ENCODE data around the gene ENG.

The ENG gene

DNA sequence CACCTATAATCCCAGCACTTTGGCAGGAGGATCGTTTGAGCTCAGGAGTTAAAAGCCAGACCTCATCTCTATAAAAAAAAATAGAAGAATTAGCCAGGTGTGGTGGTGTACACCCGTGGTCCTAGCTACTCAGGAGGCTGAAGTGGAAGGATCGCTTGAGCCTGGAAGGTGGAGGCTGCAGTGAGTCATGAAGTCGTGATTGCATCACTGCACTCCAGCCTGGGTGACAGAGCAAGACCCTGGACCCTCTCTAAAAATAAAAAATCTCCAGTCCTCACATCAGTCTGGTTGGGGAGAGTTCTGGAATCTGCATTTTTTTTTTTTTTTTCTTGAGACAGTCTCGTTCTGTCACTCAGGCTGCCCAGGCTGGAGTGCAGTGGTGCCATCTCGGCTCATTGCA, 42.4 kb downstream of the ENG start:
- DNase-seq, result no peak

DNA sequence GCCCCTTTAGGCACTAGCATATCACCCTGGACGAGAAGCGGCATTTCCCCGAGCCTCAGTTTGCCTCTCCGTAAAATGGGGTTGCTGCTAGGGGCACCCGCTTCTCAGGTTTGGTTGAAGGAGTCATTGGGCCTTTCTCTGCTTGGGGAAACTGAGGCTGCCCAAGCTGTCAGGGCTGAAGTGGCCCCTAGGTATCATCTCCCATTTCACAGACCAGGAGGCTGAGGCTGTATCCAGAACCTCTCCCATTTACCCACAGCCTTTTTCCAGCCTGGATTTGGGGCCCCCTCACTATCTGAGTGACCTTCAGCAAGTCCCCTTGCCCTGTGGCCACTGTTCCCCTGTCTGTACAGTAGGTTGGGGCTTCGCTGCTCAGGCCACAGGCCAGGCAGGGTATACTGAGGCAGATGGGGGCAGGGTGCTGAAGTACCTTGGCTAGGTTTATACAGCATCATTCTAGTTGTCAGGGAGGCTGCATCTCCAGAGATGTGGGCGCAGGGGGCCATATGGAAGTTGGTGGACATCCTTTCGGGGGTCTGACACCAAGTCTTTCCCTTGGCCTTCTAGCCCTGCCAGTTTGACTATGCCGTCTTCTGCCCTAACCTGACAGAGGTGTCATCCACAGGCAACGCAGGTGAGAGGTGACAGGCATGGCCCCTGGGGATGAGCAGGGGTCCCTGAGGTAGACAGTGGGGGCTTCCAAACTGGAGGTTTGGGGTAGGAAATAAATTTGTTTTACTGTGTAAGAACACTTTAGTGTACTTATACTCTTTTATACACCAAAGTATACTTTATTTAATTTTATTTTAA, 43.9 kb downstream of the ENG start:
- DNase-seq, result no peak

DNA sequence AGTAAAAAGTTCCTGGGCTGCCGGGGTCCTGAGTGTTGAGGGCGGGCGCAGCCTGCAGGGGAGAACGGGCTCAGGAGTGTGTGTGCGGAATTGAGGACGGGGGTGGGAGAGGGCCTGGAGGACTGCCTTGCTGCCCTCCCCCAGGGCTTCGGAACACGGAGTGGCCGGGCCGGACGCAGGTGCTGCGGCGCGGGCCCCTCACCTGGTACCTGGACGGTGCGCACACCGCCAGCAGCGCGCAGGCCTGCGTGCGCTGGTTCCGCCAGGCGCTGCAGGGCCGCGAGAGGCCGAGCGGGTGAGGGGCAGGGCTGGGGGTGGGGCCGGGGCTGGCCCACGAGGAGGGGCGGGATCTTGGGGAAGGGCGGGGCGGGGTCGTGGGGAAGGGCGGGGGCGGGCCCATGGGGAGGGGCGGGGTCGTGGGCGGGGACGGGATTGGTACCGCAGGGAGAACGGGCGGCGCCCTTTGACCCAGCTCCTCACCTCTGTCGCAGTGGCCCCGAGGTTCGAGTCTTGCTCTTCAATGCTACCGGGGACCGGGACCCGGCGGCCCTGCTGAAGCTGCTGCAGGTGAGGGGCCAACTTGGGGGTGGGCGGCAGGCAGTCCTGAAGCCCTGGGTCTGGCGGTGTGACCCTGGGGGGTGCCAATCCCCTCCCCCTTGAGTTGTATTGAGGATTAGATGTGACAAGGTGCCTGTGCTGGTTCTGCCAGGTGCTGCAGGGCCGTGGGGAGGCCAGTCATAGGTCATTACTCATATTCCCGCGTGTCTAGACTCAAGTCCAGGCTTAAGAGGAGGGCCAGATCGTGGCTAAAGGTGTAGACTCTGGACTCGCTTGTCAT, 44.7 kb downstream of the ENG start:
- peak; percentile 33 for DNase-seq

DNA sequence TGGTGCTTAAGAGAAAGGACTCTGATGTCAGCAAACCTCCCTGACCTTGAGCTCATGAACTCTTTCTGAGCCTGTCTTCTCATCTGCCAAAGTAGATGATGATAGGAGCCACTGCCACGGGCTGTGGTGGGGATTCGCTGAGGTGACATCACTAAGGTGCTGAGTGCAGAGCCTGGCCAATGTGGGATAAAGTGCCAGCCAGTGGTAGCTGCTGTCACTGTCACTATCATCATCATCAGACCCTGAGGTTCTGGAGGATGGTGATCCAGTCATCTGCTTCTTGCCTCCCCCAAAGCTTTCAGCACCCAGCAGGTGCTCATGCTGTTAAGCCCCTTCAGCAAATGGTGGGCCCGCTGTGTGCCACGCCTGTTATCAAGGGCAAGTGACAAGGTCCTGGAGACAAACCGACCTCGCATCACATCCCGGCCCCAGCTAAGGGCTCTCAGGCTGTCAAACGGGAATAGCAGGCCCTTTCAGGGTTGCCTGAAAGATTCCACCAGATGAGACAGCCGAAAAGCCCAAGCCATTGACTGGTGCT, 45.4 kb downstream of the ENG start:
- DNase-seq, result no peak

DNA sequence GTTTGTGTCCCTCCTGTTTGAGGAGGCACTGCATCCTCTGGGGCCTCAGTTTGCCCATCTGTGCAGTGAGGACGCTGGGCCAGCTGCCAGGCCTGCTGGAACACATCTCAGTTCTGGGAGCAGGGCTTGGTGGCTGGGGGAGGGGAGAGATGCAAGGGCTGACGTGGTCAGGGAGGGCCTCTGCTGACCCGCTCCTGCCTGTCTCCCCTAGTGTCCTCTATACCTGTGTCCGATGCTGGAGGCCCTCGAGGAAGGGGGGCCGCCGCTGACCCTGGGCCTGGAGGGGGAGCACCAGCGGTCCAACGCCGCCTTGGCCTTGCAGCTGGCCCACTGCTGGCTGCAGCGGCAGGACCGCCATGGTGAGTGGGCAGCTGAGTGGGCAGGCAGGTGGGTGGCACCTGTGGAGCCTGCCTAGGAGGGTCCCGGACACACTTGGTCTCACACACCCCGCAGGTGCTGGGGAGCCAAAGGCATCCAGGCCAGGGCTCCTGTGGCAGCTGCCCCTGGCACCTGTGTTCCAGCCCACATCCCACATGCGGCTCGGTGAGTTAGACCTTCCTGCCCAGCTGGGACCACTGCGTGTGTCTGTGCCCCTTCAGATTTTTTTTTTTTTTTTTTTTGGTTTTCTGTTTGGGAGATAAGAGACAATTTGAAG, 46.0 kb downstream of the ENG start:
- DNase-seq, result no peak

DNA sequence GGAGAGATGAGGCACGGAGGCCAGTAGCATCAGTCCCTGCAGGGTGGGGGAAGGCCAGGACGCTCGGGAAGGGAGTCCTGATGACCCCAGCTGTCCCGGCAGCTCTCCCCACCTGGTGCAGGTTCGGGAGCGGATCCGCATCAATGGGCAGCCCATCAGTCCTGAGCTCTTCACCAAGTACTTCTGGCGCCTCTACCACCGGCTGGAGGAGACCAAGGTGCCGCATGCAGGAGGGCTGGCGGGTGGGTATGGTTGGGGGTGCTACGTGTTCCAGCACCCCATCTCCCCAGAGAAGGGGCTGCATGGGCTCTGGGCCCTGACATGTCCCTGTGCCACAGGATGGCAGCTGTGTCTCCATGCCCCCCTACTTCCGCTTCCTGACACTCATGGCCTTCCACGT, 47.6 kb downstream of the ENG start:
- no peak for DNase-seq

DNA sequence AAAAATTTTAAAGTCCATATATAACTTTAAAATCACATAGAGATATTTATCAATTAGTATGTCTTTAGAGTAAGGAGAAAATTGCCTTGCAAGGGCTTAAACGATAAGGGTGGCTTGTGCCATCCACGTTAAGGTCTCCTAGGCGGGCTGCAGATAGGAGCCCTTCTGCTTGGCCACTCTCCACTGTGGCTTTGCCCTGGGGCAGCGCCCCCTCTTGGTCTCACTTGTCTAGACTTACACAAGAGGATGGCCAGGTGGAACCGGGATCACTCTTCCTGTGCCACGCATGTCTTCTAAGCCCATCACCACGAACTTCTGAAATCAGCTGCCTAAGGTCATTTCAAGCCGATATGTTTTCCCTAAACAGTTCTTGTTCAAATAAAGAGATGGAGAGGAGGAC, 48.8 kb downstream of the ENG start:
- no peak for DNase-seq

DNA sequence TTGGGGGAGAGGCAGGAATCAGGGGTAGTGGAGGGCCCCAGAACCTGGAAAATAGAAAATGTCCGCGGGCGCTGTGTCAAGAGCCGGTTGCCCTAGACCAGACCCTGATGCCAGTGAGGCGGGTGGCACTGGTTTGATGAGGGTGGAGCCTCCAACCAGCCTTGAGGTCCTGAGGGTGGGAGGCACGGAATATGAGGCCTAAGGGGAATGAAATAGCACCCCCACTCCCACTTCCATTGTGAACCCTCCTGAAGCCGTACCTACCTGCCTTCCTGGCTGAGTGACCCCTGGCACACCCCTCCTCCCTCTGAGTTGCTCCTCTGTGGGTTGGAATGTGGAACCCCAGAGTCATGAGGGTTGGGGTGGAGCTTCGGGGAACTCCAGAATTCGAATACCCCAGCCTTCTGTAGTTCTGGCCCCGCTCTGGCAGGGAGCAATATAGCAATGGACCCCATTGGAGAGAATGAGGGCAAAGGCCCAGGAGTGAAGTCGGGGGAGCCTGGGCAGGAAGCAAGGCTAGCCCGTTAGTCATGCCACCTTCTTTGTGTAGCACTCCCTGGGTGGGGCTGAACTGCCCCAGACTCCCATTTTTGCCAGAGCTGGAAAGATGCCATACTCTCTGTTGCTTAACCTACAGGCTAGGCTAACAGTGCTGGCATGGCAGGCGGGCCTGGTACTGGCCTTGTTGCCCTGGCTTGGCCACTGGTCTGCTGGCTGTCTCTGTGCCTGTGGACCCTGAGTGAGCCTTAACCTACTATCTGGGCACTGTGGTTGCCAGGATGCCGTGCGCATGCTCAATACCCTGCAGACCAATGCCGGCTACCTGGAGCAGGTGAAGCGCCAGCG, 50.7 kb downstream of the ENG start:
- no peak for DNase-seq

DNA sequence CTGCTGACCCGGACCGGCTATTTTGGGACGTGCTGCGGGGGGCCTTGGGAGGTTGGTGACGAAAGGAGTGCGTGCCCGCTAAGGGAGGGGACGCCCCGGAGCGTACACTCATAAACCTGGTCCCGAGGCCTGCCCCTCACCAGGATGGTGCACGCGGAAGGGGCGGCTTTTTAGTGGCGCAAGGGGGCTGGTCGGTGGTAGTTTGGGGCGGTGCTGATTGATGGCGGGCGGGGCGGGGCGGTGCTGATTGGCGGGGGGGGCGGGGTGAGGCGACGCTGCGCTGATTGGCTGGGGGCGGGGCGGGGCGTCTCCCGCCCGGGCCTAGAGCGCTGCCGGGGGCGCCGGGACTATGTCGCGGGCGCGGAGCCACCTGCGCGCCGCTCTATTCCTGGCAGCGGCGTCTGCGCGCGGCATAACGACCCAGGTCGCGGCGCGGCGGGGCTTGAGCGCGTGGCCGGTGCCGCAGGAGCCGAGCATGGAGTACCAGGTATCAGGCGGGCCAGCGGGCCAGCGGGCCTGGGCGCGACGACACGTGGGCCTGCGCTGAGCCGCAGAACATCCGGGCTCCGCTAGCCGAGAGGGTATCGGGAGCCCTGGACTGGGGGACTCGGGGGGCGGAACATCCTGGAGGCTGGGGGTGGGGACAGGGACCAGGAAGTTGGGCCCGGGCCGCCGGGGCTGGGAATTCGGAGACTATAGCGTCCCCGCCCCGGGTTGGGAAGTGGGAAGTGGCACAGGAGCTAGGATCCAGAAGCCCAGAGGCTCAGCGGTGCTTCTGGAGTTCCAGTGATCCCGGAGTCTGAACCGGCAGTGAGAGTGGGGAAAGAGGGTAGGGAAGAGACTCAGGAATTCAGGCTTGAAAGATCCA, 51.6 kb downstream of the ENG start, which contains the start of gene FPGS:
FPGS (plus strand) TSS at position 307 of the 868 bp plus-strand sequence; CDS start at position 350, 43 bp downstream.
- peak; percentile 50 for DNase-seq

DNA sequence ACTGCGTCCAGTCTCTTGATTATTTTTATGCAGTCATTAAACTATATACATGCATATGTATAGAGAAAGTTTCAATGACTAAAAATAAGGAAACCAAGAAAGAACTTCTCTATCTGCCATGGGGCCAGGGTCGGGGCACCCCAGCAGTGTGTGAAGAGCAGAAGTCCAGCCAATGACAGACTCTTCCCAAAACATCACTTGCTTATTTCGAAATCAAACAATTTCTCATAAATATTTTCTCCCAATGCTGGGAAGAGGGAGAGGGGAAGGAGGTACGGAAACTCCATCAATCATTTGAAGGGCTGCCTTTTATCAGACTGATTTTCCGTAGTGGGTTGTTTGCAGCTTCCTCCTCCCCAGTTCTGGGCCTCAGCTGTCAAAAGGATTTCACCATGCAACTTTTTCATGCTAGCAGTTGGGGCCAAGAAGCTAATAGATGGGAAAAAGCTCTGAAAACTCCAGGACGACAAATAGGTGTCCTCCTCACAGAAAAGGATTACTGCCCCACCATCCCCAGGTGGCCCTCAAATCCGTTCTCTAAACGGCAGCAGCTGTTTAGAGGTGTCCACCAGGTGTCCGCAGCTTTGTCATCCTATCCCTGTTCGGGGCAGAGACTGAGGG, 52.4 kb downstream of the ENG start:
- DNase-seq, result no peak

DNA sequence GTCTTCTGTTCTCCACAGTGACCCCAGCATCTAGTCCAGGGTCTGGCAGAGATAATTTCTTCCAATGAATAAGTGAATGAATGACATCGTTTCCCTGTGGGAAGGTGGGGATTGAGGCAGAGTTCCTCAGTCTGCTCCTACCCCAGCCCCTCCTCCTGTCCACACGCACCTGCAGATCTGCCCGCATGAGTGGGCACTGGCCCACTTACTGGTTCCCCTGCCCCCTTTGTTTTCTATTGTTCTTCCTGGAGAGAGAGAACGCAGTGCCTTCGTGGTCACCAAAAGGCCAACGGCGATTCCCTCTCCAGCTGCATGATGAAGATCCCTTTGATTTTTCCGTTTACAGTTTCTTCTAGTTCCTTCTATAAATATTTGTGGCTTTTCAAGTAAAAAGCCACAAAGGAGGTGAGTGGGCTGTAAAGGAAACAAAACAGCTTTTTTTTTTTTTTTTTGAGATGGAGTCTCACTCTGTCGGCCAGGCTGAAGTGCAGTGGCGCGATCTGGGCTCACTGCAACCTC, 57.5 kb downstream of the ENG start:
- no peak for DNase-seq

DNA sequence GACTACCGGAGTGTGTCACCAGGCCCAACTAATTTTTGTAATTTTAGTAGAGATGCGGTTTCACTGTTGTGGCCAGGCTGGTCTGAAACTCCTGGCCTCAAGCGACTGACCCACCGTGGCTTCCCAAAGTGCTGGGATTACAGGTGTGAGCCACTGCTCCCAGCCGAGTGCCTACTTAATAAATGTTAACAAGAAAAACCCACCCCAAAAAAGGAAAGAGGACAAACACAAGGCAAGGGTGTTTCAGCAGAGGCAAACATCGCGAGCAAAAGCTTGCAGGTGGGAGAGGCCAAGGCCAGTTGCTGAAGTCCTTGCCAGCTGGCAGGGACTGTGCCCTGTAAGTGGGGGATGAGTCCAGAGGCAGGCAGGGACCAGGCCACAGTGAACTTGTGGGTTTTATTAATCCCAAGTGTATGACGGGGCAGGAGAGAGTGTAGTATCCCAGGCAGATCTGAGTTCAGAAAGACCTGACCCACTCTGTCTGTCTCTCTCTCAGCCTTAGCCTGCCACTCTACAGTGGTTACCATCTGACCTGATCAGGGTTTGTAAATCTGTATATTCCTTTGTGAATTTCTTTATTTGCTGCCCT, 58.1 kb downstream of the ENG start:
- DNase-seq, result no peak

DNA sequence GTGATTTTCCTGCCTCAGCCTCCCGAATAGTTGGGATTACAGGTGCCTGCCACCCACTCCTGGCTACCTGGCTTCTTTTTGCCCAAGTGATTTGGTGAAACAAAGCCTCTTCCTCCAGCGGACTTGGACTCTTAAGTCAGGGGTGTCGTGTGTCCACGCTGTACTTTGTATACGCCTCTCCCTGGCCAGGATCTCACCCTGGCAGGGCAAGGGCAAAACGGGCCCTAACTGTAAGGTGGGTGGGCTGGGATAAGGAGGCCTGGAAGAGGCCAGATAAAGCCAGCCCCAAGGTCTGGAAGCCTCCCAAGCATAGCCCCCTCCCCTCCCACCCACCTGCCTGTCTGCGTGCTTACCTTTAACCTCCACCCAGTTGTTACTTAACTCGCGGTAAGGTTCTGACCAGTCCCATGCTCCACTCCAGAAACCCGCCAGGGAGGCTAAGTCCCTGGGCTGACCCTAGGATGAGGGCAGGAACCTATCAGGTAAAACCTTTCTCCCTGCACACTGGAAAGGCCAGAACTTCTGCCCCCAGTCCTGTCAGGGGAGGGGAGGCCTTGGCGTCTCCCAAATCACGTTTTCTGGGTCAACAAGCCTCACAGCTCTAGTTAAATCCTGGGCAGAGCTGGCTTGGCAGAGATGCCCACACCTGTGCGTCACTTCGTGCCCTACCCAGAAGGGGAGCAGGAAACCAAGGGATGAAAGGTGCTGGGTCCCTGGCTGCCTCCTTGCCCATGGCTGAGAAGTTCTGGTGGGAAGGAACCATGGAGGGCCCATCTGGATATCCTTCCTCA, 60.3 kb downstream of the ENG start:
- no peak for DNase-seq

DNA sequence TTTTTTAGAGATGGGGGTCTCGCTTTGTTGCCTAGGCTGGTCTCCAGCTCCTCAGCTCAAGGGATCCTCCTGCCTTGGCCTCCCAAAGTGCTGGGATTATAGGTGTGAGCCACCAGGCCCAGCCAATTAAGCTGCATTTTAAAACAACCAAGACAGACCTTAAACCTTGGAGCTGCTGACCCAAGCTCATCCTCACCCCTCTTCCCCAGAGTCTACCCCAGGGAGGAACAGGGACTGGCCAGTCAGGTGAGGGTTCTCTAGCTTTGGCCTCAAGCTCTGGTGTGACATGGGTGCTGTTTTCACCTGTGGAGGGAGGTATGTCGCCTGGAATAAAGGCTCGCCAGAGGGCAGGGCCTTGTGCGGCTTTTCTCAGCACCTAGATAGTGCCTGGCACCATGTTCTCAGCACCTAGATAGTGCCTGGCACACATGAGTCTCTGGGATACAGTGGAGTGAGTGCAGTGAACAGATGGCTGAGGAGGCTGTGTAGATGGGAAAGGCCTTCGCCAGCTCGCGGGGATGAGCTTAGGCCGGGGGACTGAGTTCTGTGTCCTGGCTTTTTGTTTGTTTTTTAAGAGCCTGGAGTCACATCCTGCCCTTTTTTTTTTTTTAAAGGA, 61.3 kb downstream of the ENG start:
- DNase-seq, result no peak

DNA sequence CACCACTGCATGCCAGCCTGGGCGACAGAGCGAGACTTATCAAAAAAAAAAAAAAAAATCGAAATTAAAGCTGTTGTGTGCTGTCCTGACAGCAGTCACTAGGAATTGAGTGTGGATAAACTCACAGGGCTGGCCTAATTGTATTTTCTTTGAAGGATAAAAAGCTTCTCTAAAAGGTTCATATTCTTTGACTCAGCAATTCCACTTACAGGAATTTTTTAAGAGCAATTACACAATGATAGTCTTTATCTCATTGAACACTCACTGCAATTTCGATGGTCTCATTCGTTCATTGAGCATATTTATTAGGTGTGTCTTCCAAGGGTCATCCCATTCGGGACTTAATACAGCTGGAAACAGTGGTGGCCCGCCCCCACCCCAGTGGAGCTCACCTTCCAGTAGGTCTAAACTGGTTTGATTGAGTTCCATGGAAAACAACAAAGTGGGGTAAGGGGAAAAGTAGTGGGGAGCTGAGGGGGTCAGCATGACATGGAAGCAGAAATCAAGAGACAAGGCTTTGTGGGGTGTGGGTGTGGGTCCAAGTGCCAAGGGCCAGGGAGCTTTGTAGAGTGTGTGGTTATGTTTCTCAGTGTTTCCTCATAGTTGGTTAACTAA, 61.9 kb downstream of the ENG start:
- no peak for DNase-seq

DNA sequence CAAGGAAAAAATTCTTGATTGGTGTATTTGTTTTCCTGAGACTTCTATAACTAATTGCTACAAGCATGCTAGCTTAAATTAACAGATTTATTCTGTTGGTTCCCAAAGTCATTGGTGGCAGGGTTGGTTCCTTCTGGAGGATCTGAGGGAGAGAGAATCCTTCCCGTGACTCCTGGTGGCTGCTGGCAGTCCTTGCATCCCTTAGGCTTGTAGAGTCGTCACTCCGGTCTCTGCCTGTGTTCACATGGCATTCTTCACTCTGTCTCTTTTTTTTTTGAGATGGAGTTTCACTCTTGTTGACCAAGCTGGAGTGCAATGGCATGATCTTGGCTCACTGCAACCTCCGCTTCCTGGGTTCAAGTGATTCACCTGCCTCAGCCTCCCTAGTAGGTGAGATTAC, 63.4 kb downstream of the ENG start:
- DNase-seq, result no peak

DNA sequence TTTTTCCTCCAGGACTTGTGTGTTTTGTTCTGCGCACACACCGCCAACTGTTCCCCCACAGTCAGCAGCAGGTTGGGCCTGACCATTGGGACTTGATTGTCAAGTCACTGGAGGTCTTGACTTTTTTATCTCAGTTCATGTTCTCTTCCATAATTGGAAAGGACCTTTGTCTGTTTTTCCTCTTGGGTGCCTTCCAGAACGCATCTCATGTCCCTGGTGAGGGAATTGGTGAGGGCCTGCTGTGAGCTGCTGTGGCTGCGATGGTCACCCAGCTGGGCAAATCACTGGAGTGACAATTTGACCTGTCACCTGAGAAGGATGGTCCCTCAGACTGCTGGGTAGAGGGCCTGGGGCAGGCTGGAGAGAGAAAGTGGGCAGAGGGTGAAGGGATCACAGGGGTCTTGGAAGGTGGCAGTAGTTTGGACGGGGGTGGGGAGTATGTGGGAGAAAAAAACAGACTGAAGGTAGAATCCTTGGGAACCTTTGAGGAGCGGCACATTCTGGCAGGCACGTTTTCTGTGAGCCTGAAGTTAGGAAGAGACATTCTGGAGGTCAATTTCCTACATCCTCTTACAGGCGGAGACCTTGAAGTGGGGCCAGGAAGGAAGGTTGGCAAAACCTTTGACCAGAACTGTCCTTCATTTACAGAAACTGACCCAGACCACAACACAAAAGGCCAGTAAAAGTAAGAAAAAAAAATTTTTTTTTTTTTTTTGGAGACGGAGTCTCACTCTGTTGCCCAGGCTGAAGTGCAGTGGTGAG, 64.2 kb downstream of the ENG start:
- no peak for DNase-seq

DNA sequence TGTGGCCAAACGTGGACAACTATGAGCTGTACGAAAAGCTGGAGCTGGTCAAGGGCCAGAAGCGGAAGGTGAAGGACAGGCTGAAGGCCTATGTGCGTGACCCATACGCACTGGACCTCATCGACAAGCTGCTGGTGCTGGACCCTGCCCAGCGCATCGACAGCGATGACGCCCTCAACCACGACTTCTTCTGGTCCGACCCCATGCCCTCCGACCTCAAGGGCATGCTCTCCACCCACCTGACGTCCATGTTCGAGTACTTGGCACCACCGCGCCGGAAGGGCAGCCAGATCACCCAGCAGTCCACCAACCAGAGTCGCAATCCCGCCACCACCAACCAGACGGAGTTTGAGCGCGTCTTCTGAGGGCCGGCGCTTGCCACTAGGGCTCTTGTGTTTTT, 65.3 kb downstream of the ENG start:
- DNase-seq, result no peak

Measured in NCI-H1048 (cell line).